HCT116 (cell line): ENCODE measurements around the gene ATP6AP1.

Experiments used
- CTCF ChIP-seq, 3 experiments: fragments of 200-600 bp in 1 of 3; sonication (generic) in 1 of 3; IDR thresholded peaks in 2 of 3; conservative IDR thresholded peaks in 1 of 3; 2 replicates each; pipeline ENCODE4 v1.5.1; 2012 to 2017; ENCODE audit warnings: low read depth in 2 of 3, low read length in 2 of 3, antibody characterized with exemption in 1 of 3, borderline replicate concordance in 1 of 3, control low read depth in 1 of 3, mild to moderate bottlenecking in 1 of 3, mixed read lengths in 1 of 3, mixed run types in 1 of 3, moderate library complexity in 1 of 3; ENCODE audit not compliant: insufficient read depth in 1 of 3
- ELF1 ChIP-seq: IDR thresholded peaks from 2 replicates; pipeline ENCODE4 v1.6.1; 2012; ENCODE audit warnings: low read depth, borderline replicate concordance
- EZH2 ChIP-seq: fragments of 200-600 bp; sonication (generic); IDR thresholded peaks from 2 replicates; pipeline ENCODE4 v1.6.1; 2017; ENCODE audit warnings: antibody characterized with exemption, mixed run types
- EZH2phosphoT487 ChIP-seq: fragments of 200-600 bp; IDR thresholded peaks from 2 replicates; pipeline ENCODE4 v1.6.1; 2018; ENCODE audit warnings: antibody characterized with exemption, borderline replicate concordance
- MAX ChIP-seq: IDR thresholded peaks from 2 replicates; pipeline ENCODE4 v1.6.1; 2012
- POLR2A ChIP-seq: IDR thresholded peaks from 2 replicates; pipeline ENCODE4 v1.7.0; 2011; ENCODE audit warnings: borderline replicate concordance; ENCODE audit not compliant: insufficient read depth, insufficient read length; ENCODE audit errors: extremely low read depth
- POLR2AphosphoS5 ChIP-seq: IDR thresholded peaks from 2 replicates; pipeline ENCODE4 v1.6.1; 2011; ENCODE audit warnings: mild to moderate bottlenecking, low read depth, low read length, moderate library complexity
- REST ChIP-seq: IDR thresholded peaks from 2 replicates; pipeline ENCODE4 v1.6.1; 2012; ENCODE audit warnings: low read depth
- SP1 ChIP-seq: IDR thresholded peaks from 2 replicates; pipeline ENCODE4 v1.6.1; 2012; ENCODE audit warnings: low read depth
- ZFX ChIP-seq: fragments of 450-650 bp; IDR thresholded peaks from 2 replicates; pipeline ENCODE4 v1.6.1; 2017

- TF ChIP-seq CTCF (IDR thresholded peaks at IDR 0.05 in 2 of 3, conservative IDR thresholded peaks at IDR 0.05 in 1 of 3; ENCODE audit: borderline replicate concordance in 1 of 3, insufficient read depth in 1 of 3, low read depth in 2 of 3, low read length in 2 of 3) (no peak), ELF1 (no peak), EZH2 (no peak), SP1 (no peak), REST (no peak), POLR2AphosphoS5 (no peak), POLR2A (no peak), MAX (no peak), ZFX (no peak), EZH2phosphoT487 (no peak)
Observed at GRCh38 chrX:154460326-154460725, 31.8 kb downstream of the ATP6AP1 start.
